Embryonic facial prominence (tissue), 1 donor: ENCODE results near the gene ROR1.

Source experiments
- DNase-seq: peaks from one replicate; pipeline ENCODE4 v3.0.0-alpha.2; 2016; ENCODE audit errors: extremely low spot score

Gene ROR1

DNA sequence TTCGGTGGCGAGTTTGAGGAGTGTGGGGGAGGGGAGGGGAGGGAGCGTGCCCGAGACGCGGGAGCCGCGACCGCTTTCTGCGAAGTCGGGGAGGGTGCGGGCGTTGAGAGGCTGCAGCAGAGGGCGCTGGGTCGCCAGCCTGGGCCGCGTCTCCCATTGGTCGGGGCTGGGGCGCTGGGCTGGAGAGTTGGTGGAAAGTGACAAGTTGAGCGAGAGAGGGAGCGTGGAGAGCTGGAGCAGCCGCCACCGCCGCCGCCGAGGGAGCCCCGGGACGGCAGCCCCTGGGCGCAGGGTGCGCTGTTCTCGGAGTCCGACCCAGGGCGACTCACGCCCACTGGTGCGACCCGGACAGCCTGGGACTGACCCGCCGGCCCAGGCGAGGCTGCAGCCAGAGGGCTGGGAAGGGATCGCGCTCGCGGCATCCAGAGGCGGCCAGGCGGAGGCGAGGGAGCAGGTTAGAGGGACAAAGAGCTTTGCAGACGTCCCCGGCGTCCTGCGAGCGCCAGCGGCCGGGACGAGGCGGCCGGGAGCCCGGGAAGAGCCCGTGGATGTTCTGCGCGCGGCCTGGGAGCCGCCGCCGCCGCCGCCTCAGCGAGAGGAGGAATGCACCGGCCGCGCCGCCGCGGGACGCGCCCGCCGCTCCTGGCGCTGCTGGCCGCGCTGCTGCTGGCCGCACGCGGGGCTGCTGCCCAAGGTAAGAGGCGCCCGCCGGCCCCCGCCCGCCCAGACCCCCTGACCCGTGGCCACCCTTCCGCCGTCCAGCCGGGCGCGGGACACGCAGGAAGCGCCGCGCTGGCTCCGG lies at the start of gene ROR1:
Gene ROR1, plus strand, starts transcription at position 203 of the 802 bp plus-strand sequence.
- DNase-seq: peak; percentile 83

DNA sequence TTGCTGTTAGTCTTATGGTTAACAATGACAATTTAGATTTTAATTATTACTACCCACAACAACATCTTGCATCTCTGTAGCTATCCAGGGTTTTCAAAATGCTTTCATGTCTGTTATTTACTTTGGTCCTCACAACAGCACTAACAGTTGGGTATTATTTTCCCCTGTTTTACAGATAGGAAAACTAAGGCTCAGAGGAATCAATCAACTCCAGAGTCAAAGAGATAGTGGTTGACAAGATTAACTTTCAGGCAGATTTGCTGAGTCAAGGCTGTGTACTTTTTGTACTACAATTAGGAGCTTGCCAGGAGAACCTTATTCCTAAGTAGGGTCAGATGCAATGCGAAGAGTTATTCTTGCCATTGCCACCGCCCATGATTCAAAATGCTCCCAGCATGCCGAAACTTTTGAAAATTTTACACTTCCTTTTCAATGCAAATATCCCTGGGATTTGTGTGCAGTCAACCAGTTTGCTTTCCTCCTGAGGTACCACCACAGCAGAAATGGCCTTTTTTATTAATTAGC lies 49.4 kb upstream of the ROR1 start:
- no peak for DNase-seq

DNA sequence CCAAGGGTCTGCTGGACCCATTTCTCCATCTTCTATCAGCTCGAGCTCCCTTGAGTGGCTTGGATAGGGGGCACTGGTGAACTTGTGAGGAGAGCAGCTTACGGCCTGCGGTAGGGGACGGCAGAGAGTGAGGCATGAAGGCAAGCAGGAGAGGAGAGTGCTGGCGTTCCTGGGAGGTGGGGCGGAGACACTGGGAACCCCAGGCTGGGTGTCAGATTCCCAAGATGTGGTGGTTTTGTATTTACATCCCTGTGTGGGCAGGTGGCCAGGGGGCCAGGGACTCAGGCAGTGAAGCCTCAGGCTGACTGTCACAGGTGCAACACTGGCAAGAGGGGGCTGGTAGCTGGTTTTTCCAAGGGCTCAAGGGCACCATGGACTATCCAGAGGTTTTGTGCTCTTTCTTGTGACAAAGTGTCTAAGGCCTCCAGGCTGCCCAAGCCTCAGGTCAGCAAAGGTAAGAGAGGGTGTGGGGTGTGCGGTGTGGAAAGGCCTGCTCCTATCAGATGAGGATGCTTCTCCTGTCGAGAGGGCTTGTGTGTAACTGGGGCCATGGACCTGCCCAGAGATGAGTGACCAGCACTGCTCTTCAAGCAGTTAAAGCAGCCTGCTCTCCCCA lies 45.1 kb upstream of the ROR1 start:
- DNase-seq: no peak

DNA sequence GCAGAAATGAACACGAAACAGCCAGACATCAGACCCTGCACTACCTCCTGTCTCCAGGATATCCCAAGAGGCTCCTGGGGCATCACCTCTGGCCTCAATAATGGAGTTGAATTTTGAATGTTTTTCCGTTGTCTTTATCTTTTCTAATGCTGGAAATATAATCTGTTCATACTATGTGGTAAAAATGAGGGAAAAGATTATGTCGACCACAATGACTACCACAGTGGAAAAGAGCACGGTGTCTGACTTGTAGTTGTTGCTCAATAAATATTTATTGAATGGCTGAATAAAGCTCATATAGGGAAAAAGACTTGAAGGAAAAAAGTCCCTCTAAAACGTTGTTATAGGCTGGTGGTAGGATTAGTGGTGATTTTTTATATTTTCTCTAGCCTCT lies 44.6 kb upstream of the ROR1 start:
- no peak for DNase-seq

DNA sequence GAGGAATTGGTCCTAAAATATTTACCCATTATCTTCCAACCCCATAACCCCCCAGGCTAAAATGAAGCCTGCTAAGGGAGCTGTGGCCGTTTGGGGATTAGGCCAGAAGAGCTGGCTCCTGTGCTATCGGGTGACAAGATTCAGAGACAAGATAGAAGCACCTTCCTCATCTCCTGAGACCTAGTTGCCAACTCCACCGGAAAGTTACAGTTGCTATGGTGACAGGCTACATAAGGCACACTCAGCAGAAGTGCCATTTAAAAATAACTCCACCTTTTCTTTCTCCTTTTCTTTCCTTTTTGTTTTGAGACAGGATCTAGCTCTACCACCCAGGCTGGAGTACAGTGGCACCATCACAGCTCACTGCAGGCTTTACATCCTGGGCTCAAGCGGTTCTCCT lies 43.6 kb upstream of the ROR1 start:
- DNase-seq: no peak

DNA sequence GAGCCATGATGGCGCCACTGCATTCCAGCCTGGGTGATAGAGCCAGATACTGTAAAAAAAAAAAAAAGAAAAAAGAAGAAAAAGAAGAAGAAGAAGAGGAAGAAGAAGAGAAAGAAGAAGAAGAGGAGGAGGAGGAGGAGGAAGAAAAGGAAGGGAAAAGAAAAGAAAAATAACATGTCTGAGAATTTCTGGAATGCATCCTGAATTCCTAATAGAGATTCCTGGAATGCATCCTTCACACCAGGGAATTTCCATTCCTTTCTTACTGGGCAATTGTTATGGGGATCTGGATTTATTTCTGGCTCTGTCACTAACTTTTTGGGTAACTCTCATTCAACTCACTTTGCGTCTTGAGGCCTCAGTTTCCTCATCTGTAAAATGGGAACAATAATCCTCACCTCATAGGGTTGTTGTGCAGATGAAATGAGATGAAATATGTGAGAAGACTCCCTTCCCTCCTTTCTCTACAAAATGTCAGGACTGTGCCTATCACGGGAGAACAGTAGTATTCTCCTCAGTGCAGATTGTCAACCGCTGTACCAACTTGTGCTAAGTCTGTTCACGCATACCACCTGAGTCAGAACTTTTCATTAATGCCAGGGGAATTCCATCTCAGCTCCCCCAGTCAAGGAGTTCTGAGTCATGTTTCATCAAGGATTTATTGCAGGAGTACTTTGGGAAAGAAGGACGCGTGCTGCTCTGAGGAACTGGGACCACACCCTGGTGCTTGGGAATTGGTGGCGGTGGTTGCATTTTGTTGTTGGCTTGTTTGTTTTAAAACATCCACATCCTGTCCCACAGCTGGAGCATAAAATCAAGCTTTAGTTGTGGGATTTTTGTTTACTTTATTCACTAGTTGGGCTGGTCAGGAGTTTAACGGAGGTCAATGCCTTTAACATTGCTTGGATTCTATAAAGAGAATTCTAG lies 42.4 kb upstream of the ROR1 start:
- no peak for DNase-seq

DNA sequence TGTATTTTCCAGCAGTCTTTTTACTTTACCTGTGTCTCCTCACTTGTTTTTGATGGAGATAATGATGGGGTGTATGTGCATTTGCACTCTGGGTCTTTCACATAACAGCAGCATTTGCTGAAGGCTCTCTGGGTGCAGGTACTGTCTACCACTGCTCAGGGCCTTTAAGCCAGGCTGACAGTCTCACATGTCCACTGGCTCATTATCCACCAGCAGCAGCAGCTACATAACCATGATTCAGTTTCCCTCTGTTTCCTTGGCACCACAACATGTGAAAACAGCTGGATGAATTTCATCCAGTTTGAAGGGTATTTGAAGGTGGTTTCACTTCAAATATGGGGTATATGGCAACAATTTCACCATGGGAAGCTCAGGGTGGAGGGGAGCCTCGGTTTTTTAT lies 41.2 kb upstream of the ROR1 start:
- DNase-seq: no peak

DNA sequence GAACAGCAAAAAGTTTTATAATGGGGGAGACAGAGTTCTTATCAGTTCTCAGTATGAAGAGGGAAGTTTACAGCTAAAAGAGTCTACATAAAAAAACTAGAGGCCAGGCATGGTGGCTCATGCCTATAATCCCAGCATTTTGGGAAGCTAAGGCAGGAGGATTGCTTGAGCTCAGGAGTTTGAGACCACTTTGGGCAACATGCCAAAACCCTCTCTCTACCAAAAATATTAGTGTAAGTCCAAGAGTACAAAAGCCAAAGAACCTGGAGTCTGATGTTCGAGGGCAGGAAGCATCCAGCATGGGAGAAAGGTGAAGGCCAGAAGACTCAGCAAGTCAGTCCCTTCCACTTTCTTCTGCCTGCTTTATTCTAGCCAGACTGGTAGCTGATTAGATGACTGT lies 35.0 kb upstream of the ROR1 start:
- DNase-seq: no peak

DNA sequence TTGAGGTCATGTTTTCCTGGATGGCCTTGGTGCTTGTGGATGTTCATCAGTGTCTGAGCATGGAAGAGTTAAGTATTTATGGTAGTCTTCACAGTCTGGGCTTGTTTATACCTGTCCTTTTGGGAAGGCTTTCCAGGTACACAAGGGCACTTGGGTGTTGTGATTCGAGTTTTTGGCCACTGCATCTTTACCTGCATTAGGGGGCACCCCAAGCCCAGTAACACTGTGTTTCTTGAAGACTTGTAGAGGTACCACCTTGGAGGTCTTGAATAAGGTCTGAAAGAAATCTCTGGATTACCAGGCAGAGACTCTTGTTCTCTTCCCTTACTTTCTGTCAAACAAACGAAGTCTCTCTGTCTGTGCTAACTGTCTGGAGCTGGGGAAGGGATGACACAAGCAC lies 34.4 kb upstream of the ROR1 start:
- DNase-seq: no peak

DNA sequence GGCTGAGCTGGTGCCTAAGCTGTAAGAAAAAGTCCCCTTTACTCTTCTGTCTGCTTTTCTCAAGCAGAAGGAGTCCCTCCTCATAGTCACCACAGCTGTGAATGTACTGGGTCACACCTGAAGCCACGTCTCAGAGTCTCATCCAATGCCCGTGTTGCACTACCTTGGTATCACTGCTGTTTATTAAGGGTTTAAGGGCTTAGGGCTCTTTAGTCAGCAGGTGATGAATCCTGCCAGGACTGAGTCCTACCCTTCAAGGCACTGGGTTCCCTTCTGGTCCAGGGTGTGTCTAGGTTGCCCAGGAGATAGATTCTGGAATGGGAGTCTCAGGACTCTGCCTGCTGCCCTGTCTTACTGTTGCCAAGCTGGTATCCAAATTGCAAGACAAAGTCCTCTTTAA lies 33.4 kb upstream of the ROR1 start:
- DNase-seq: no peak

DNA sequence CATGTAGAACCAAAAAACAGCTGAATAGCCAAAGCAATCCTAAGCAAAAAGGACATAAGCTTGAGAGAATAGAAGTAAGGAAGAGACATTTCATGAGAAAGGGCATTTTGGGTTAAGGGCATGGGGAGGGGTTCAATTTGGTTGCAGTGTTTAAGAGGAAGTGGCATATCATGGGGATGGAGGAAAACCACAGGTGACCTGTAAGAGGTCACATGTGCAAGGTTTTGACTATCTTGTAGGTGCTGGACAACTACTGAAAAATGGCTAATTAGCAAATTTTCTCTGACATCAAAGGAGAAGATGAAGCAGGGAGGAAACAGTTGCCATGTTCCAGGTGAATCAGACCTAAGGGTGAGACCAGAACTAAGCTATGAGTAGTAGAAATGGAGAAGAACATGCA lies 31.3 kb upstream of the ROR1 start:
- DNase-seq: no peak

DNA sequence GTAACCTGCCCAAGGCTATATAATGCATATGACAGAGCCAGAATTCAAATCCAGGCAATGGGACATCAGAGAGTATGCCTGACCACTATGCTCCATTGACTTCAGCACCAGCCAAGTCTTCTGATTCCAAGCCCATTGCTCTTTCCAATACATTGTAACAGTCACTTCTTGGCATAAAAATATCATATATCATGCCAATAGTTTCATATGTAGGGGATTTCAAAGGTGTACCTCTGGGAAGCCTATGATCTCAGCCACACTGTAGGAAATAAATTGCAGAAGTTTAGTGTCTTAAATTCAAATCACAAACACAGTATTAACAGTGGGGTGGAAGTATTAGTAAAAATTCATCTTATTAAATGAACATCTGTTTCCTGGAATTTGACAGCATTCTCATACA lies 30.0 kb upstream of the ROR1 start:
- DNase-seq: no peak

DNA sequence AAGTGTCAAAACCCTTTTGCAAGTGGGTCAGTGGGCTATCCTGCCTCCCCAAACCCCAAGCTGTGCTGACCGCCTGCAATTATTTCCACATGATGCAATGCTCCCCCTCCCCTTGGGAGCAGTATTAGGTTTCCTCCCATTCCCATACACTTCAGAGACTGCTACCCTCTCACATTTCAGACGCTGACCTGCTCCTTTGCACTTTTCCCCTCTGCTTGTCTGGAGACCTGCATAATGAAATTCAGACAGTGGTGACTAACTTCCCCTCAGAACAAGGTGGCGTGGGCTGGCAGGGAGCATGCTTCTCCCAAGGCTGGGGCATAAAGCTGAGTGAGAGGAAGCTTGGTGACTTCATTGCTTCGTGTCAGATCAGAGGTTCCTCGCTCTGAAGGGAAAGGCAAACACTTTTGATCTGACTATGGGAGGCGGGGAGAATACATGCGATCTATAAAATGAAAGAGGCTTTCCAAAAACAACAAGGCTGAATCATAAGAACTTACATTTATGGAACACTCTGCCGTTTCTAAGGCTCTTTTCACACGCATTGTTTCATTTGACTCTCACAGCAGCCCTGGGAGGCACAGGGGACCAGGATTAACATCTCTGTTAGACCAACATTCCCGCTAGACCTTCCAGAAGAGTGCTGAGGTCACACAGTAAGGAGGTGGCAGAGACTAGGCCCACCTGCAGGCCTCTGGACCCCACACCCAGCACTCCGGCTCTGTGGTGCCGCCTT lies 27.5 kb upstream of the ROR1 start:
- DNase-seq: no peak

DNA sequence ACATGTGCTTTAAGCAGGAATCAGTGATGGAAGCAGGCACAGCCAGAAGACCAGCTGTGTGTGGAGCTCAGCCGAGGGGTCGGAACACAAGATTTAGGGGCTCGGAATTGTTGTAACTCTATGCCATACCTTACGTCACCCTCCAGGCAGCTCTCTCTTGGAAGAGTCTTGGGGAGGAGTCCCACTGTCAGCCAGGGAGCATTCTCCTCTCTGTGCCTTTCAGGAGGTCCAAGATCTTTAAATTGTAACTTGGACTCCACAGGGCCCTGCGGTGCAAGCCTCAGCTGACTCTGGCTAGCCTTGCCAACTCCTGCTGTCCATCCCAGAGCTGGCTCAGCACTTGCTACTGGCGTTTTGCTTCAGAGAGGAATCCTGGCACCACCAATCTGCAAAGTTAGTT lies 26.4 kb upstream of the ROR1 start:
- no peak for DNase-seq

DNA sequence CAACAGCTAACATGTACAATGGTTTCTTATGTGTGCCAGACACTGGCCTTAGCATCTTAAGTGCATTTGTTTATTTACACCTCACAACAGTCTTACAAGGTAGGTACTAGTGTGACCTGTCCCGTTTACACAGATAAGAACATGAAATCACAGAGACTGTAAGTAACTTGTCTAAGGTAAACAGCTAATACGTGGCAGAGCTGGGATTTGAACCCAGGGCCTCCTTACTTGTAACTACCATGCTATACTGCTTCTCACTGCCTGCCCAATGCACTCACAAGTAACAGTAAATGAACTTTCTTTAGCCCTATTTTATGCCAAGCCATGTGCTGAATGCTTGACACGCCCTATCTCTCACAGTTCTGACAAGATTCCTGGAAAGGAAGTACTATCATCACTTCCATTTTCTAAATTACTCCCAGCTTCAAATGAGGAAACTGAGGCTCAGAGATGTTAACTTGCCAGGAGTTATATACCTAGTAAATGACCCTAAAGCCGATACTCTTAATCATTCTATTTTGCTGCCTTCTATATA lies 25.7 kb upstream of the ROR1 start:
- no peak for DNase-seq

DNA sequence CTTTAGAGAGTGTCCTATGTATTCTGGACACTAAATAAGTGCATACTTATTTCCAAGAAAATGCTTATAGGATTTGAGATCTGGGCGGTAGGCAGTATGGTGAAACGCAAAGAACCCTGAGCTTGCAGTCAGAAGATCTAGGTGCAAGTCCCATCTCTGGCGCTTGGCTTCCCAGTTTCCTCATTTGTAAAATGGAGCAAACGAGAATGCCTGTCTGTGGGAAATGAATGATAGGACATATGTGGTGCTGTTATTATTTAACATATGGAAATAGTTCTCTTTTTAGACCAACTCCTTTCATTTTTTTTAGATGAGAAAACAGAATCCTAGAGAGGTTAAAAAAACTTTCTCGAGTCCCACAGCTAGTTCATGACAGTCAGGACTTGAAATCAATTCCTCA lies 25.2 kb upstream of the ROR1 start:
- DNase-seq: no peak

DNA sequence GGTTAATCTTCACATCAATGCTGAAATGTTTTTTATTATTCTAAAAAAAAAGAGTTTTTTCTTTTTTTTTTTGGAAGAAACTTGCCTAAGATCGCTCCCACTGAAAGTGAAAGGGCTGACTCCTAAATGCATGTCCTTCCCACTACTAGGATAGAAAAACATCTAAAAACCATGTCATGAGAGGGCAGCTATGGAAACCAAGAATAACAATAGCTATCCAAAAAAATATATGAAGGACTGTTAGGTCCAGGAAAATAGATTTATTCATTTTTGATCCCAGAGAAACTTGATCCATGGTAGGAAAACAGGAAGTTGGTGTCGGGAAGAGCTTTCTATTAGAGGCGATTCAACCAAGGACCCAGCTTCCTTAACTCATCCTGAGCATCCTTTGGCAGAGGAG lies 23.1 kb upstream of the ROR1 start:
- no peak for DNase-seq

DNA sequence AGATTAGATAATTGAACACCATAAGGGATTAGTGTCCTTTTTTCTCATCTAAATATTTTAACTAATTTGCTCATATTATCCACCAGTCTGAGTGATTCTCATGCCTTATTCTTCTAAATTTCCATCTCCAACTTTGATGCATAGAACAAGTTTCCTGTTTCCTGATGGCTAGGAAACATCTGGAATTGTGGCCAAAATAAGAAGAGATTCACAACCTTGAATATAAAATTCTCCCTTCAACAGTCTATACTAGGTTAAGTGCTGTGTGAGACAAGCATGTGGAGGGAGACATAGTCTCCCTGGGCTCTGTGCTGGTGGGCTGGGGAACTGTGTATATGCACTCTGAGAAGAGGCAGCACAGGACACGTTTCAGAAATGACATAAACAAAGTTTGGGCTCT lies 21.6 kb upstream of the ROR1 start:
- no peak for DNase-seq

DNA sequence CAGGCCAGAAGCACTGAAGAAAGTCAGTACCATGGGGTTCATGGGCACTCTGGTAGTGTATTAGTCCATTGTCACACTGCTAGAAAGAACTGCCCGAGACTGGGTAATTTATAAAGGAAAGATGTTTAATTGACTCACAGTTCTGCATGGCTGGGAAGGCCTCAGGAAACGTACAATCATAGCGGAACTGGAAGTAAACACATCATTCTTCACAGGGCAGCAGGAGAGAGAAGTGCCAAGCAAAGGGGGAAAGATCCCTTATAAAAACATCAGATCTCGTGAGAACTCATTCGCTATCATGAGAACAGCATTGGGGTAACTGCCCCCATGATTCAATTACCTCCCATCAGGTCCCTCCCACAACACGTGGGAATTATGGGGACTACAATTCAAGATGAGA lies 20.2 kb upstream of the ROR1 start:
- DNase-seq: no peak

DNA sequence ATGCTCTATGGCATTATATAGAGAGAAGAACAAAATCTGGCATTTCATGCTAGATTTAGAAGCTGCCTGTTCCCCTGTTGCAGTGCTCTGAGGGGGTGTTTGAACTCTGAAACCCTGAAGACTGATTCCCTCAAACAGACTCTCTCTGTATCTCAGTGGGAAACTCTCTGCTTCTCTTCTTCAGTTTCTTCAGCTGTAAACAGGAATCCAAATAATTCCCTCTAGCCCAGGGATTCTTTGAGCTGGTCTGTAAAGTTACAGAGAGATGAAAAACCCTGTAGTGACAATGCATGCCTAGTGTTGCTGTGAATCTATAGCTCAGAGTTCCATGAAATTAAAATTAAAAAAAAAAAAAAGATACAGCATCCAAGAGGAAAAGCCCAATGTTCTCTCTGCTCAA lies 17.0 kb upstream of the ROR1 start:
- no peak for DNase-seq

DNA sequence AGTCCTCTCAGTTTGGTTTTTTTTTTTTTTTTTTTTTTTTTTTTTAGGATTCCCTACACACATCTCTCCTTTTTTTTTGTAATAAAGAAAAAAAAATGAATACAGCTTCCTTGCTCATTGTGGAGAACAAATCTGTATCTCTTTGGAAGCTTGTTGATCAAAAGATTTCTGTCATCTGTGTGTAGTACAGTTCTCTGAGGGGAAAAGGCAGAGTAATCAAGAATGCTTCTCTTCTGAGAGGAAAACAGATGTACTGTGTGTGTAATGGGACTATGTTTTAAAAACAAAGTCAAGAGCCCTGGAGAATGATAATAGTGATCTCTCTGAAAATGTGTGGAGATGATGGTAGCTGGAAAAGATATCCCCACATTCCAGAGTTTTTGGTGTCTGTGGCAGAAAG lies 16.5 kb upstream of the ROR1 start:
- DNase-seq: no peak
